ENCODE measurements around the gene ECT2.
"Not testable (repeated sequence)": the region's sequence is repeated elsewhere in the genome, so short reads cannot be mapped to it uniquely, and the experiment has no call there.

ECT2 gene

DNA sequence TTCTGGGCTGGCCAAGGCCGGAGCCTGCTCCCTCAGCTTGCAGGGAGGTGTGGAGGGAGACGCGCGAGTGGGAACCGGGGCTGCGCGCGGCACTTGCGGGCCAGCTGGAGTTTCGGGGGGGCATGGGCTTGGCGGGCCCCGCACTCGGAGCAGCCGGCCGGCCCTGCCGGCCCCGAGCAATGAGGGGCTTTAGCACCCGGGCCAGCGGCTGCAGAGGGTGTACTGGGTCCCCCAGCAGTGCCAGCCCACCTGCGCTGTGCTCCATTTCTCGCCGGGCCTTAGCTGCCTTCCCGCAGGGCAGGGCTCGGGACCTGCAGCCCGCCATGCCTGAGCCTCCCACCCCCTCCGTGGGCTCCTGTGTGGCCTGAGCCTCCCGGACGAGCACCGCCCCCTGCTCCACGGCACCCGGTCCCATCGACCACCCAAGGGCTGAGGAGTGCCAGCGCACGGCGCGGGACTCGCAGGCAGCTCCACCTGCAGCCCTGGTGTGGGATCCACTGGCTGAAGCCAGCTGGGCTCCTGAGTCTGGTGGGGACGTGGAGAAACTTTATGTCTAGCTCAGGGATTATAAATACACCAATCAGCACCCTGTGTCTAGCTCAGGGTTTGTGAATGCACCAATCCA, 116.3 kb downstream of the ECT2 start:
- not testable (repeated sequence) for DNase-seq

- DNase-seq = no peak
Measured at GRCh38 chr3:172868582-172869200, 118.2 kb downstream of the ECT2 start.

DNA sequence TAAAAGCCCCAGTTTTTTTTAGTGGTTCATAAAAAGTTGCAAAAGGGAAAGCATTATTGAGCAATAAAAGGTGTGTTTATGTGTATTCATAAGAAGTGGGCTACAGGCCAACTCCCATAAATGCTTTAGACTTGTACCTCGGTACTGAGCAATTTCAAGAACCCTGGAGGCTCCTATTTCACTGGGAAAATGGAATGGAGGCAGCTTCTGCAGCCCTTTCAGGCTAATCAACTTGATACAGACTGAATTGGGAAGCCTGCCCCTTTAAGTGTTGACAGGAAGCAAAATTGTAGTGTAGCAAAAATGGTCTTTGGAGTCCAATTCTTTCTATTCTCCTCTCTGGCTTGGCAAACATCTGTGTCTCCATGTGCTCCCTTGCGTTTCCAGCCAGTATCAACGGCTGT, 118.8 kb downstream of the ECT2 start:
- DNase-seq = no peak

- DNase-seq = no peak
Measured at GRCh38 chr3:172869784-172870518, 119.4 kb downstream of the ECT2 start.

Data from NCI-H2227 treated with DMSO at 0.1 percent for 48 hours (cell line).